ENCODE measurements around the gene NEK4. TPM values are rescaled to one million over a fixed set of nuclear protein-coding genes. Genes with fewer than 3 reads are reported as not detected.

The NEK4 gene
- total and polyA plus RNA-seq, 2 of the 13 experiments (the other 11 are each of a cell fraction or from before 2014, with no cell fraction given), result 16.5 to 38.0 TPM

- H3K4me2 ChIP-seq (ENCODE audit: low read depth, low read length), result no peak overlapping the region
- H3K27ac ChIP-seq (ENCODE audit: extremely low read length, insufficient read depth, low read length), result no peak overlapping the region
- intact Hi-C loops (cut with micrococcal nuclease; ENCODE audit: unreplicated experiment), result no loop called here
- H3K79me2 ChIP-seq (ENCODE audit: insufficient read depth, low read length), result no peaks in the 10 kb centered on the region
- ChIA-PET CTCF (ENCODE audit: low intra/inter-chr PET ratio, low total read pairs) (no interaction called here), POLR2A (interaction anchor here (1.1 kb wide), 1 partner anchor 10 kb away, joined by 4 read pairs; no protein-coding TSS in a partner anchor)
- no peaks in the 10 kb centered on the region for H3K4me1 ChIP-seq (ENCODE audit: insufficient read depth, low read length)
- in situ Hi-C loops (cut with HindIII; ENCODE audit: extremely low pct_ligation_motif_present, low pct_unique_long_range_greater_than_20kb), result no loop called here
- no peaks in the 10 kb centered on the region for H3K27me3 ChIP-seq (ENCODE audit: control insufficient read depth in 1 of 2, insufficient read depth in 2 of 2, low read length in 2 of 2)
- no peaks in the 10 kb centered on the region for H4K20me1 ChIP-seq (ENCODE audit: insufficient read depth, low read length)
- FAIRE-seq (no peak), DNase-seq (ENCODE audit: low spot score) (no peak), ATAC-seq (no peak)
- H3K36me3 ChIP-seq (replicated peaks in 1 of 2; ENCODE audit: control insufficient read depth in 1 of 2, insufficient read depth in 2 of 2, low read length in 2 of 2), result peaks cover 6 to 31% of the 10 kb centered on the region in 2 experiments; a peak in 3 of 5 replicates
- no peak overlapping the region for H3K4me3 ChIP-seq (replicated peaks in 1 of 3; ENCODE audit: insufficient read depth in 1 of 3, low read depth in 2 of 3, low read length in 3 of 3)
- peaks cover 4% of the 10 kb centered on the region; the same call in 1 of the 2 replicates for H3K9me3 ChIP-seq (ENCODE audit: low read length)
- H2AFZ ChIP-seq (ENCODE audit: low read length), result no peak overlapping the region
- no TSS peak for BruUV-seq (replicated peaks)
- no peak for TF ChIP-seq ZNF367 (CRISPR knock-in tag; IDR thresholded peaks at IDR 0.05; ENCODE audit: borderline replicate concordance)
- TF ChIP-seq, protein P1, sequence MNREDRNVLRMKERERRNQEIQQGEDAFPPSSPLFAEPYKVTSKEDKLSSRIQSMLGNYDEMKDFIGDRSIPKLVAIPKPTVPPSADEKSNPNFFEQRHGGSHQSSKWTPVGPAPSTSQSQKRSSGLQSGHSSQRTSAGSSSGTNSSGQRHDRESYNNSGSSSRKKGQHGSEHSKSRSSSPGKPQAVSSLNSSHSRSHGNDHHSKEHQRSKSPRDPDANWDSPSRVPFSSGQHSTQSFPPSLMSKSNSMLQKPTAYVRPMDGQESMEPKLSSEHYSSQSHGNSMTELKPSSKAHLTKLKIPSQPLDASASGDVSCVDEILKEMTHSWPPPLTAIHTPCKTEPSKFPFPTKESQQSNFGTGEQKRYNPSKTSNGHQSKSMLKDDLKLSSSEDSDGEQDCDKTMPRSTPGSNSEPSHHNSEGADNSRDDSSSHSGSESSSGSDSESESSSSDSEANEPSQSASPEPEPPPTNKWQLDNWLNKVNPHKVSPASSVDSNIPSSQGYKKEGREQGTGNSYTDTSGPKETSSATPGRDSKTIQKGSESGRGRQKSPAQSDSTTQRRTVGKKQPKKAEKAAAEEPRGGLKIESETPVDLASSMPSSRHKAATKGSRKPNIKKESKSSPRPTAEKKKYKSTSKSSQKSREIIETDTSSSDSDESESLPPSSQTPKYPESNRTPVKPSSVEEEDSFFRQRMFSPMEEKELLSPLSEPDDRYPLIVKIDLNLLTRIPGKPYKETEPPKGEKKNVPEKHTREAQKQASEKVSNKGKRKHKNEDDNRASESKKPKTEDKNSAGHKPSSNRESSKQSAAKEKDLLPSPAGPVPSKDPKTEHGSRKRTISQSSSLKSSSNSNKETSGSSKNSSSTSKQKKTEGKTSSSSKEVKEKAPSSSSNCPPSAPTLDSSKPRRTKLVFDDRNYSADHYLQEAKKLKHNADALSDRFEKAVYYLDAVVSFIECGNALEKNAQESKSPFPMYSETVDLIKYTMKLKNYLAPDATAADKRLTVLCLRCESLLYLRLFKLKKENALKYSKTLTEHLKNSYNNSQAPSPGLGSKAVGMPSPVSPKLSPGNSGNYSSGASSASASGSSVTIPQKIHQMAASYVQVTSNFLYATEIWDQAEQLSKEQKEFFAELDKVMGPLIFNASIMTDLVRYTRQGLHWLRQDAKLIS (CRISPR knock-in tag; IDR thresholded peaks at IDR 0.05), result no peak
- TF ChIP-seq NPAS2 (CRISPR knock-in tag; IDR thresholded peaks at IDR 0.05; ENCODE audit: borderline replicate concordance), result no peak
- no peak for TF ChIP-seq CREB1 (IDR thresholded peaks at IDR 0.05)
- no peak for TF ChIP-seq CREB1 (CRISPR knock-in tag; IDR thresholded peaks at IDR 0.05)
- TF ChIP-seq BRCA1 (CRISPR knock-in tag; IDR thresholded peaks at IDR 0.05), result no peak
- no peak overlapping the region for H3K9ac ChIP-seq (ENCODE audit: insufficient read depth, low read depth, low read length)
These were observed 40.1 kb downstream of the NEK4 start for GRCh38 chr3:52730681-52731080.

Measured in HepG2 (cell line).